Heart right ventricle (tissue), 16 donors: ENCODE data around the gene FANCD2. TPM values are rescaled to one million over a fixed set of nuclear protein-coding genes. Genes with fewer than 3 reads are reported as not detected.

Source experiments
- ATAC-seq, 8 donors: fragments of 200-7000 bp; cut with Tn5 transposase; one replicate each; pipeline ENCODE4 v1.9.1; 2020; ENCODE audit warnings: mild to moderate bottlenecking in 8 of 8, moderate library complexity in 8 of 8, moderate number of reproducible peaks in 1 of 8
- DNase-seq, 2 donors: peaks; one replicate each; pipeline ENCODE4 v3.0.0-alpha.2; 2020
- H3K27ac ChIP-seq, 10 donors: fragments of 200-600 bp; sonication (generic) in 2 of 10; one replicate each; pipeline versions ENCODE4 v1.5.0 to v1.8.0; 2020 to 2022; ENCODE audit warnings: mild to moderate bottlenecking in 3 of 10
- H3K27me3 ChIP-seq, 7 donors: fragments of 200-600 bp; one replicate each; pipeline ENCODE4 v1.8.0; 2021 to 2022; ENCODE audit warnings: mild to moderate bottlenecking in 2 of 7
- H3K36me3 ChIP-seq, 9 donors: fragments of 200-600 bp; sonication (generic) in 1 of 9; one replicate each; pipeline versions ENCODE4 v1.5.0 to v1.8.0; 2020 to 2022; ENCODE audit warnings: mild to moderate bottlenecking in 2 of 9
- H3K4me1 ChIP-seq, 9 donors: fragments of 200-600 bp; sonication (generic) in 1 of 9; one replicate each; pipeline versions ENCODE4 v1.5.0 to v1.8.0; 2020 to 2022; ENCODE audit warnings: mild to moderate bottlenecking in 4 of 9
- H3K4me3 ChIP-seq, 10 donors: fragments of 200-600 bp; sonication (generic) in 2 of 10; one replicate each; pipeline versions ENCODE4 v1.5.0 to v1.8.0; 2020 to 2022; ENCODE audit warnings: mild to moderate bottlenecking in 7 of 10, moderate library complexity in 2 of 10
- H3K9me3 ChIP-seq, 11 donors: fragments of 200-600 bp in 10 of 11; sonication (generic) in 2 of 11; one replicate each; pipeline versions ENCODE4 v1.5.0 to v1.8.0; 2013 to 2022; ENCODE audit warnings: mild to moderate bottlenecking in 2 of 11, control low read depth in 1 of 11, moderate library complexity in 1 of 11
- CTCF ChIP-seq, 9 donors: fragments of 200-600 bp; sonication (generic) in 2 of 9; IDR thresholded peaks; one replicate each; pipeline versions ENCODE4 v1.5.0 to v1.8.0; 2021 to 2022; ENCODE audit warnings: antibody characterized with exemption in 9 of 9, mild to moderate bottlenecking in 5 of 9, moderate library complexity in 1 of 9
- WGBS, 2 donors: extraction: QIAGEN DNeasy Blood & Tissue Kit; methylation state at CpG; one replicate each; pipeline ENCODE4 v1.1.7; 2013; ENCODE audit warnings: inconsistent platforms in 1 of 2; 5-methylcytosine and 5-hydroxymethylcytosine counted together
- intact Hi-C, 10 donors: fragments of 100-400 bp; cut with DNase I; formaldehyde crosslinking; loops; one replicate each; pipeline versions ENCODE4 v1.11.1 to v1.14.2; 2022
- polyA plus RNA-seq, 2 donors: library from polyadenylated mRNA; stranded (reverse); fragments of 200-250 nt; gene quantifications; one replicate each; pipeline ENCODE4 v1.2.3, GENCODE V29; 2013
- total RNA-seq, 10 donors: library from RNA; stranded (reverse); fragmentation: NEBNext Ultra II Directional in 3 of 10; extraction: Animal tissue kit (Norgen Biotek cat#: 25700) in 3 of 10; gene quantifications; one replicate each; pipeline versions ENCODE4 v1.2.1 to v1.2.4, GENCODE V29; 2021 to 2023
- donor health status: Arrhythmogenic right ventricular cardiomyopathy.
- donor health status: ischemic (EF 13 %, LVEDD 7.1; RV severe dilation, severe dysfunction).
- donor health status: healthy with polysubstance abuse.
- donor health status: DM: no; HTN: yes; CAD: no.
- donor health status: DM: no; HTN: no; CAD: no.
- donor health status: ischemic (EF 25% LVEDD 6.9; RV normal size, moderate dysfunction).
- donor health status: ischemic (EF 25% LVEDD 5.7; RV mildly dilated, moderate dysfunction).
- donor health status: healthy.
- donor health status: DM: yes; HTN: yes; CAD: no.
- donor health status: Ischemic cardiomyopathy.
- donor health status: ischemic (EF 35%, LVEDD 5.7; RV mildly dilated, moderate dysfunction).
- donor health status: nonischemic (EF 11% LVEDD 7.7; RV severe dilation, severe dysfunction).
- donor health status: DM: yes; HTN: yes; CAD: no.
- donor health status: PGD.
- donor health status: ischemic (EF 29% LVEDD 5.4; RV normal size, mild dysfunction).
- donor health status: nonischemic (EF 23%, LVEDD 6.1; RV moderate dilation, normal function).

Gene FANCD2
- total and polyA plus RNA-seq, 12 donors = 0.35 to 3.2 (median 1.1) TPM

- Histone ChIP-seq H3K4me3 (no peak overlapping the region), H3K9me3 (no peaks in the 10 kb centered on the region), H3K27ac (no peak overlapping the region), H3K4me1 (peaks cover 5 to 52% (median 33%) of the 10 kb centered on the region in 9 donors), H3K27me3 (no peaks in the 10 kb centered on the region), H3K36me3 (peaks cover 0 to 86% (median 5%) of the 10 kb centered on the region in 9 donors)
- TF ChIP-seq CTCF (IDR thresholded peaks at IDR 0.05) = no peak
- DNase-seq (no peak), ATAC-seq (no peak)
- intact Hi-C loops = loop anchor here in 1 of 10 donors (5.0 kb wide), 1 partner anchor 42 kb away; no protein-coding TSS in a partner anchor
- WGBS, 2 donors = 91 to 93% methylated on average over 2 of the region's 2 CpGs
These were observed 46.0 kb upstream of the FANCD2 start for GRCh38 chr3:9980251-9980650.

- ATAC-seq = peak; percentile 10 to 69 (median 60)
- intact Hi-C loops = loop anchor here in 2 of 10 donors (5.0 kb wide), 1 partner anchor 41 kb away; the partner anchor contains the start of gene FANCD2 (in 2 of the 2)
- no peak for DNase-seq
- no peak for TF ChIP-seq CTCF (IDR thresholded peaks at IDR 0.05)
- Histone ChIP-seq H3K4me1 (peaks cover 10 to 42% (median 32%) of the 10 kb centered on the region in 9 donors), H3K27me3 (no peaks in the 10 kb centered on the region), H3K4me3 (peak overlapping the region; percentile 73 to 96 (median 90)), H3K9me3 (no peaks in the 10 kb centered on the region), H3K36me3 (peaks cover 0 to 38% (median 0%) of the 10 kb centered on the region in 9 donors), H3K27ac (peak overlapping the region in 9 of 10 donors; percentile 66 to 95 (median 81))
- 1% methylated on average over 17 of the region's 17 CpGs for WGBS, 2 donors
These were observed 40.0 kb upstream of the FANCD2 start for GRCh38 chr3:9986230-9986725.

- ATAC-seq = no peak
These were observed 32.0 kb upstream of the FANCD2 start for GRCh38 chr3:9994086-9994844.

More at GRCh38 chr3:9994086-9994844, 32.0 kb upstream of the FANCD2 start:
- DNase-seq = no peak
- Histone ChIP-seq H3K27me3 (no peaks in the 10 kb centered on the region), H3K9me3 (no peaks in the 10 kb centered on the region), H3K4me1 (peaks cover 0 to 7% (median 0%) of the 10 kb centered on the region in 9 donors), H3K27ac (no peak overlapping the region), H3K36me3 (peaks cover 0 to 22% (median 0%) of the 10 kb centered on the region in 9 donors), H3K4me3 (no peak overlapping the region)
- intact Hi-C loops = loop anchor here in 1 of 10 donors (10.0 kb wide), 1 partner anchor 1881 kb away; no protein-coding TSS in a partner anchor
- no peak for TF ChIP-seq CTCF (IDR thresholded peaks at IDR 0.05)
- 93 to 95% methylated on average over 10 of the region's 10 CpGs for WGBS, 2 donors
